A549 treated with CORT108297 at 1 μM for 4 hours (cell line): ENCODE results near the gene MRPS7. TPM values are rescaled to one million over a fixed set of nuclear protein-coding genes. Genes with fewer than 3 reads are reported as not detected.

Experiments used
- total RNA-seq: library from RNA; stranded (reverse); fragments of 200-300 nt; extraction: Qiagen RNA extraction; gene quantifications from 5 replicates; pipeline ENCODE4 v1.2.3, GENCODE V29; 2022

Gene MRPS7
- total RNA-seq: 157 to 184 TPM (median 174 TPM) in 5 replicates

GRCh38 chr17:75261336-75262111 is at the start of gene MRPS7, which contains the start of gene GGA3:
MRPS7 (plus strand) TSS chr17:75261879; CDS start chr17:75261901, 22 bp downstream.
GGA3 (minus strand) TSS chr17:75261606; CDS start chr17:75261587, 19 bp downstream.

GRCh38 chr17:75270966-75271232 is 9.2 kb downstream of the MRPS7 start, which contains the start of gene MIF4GD:
MIF4GD (minus strand) TSS chr17:75271231; CDS start chr17:75270195, 1,036 bp downstream.

GRCh38 chr17:75289115-75289831 is 27.6 kb downstream of the MRPS7 start, which contains the start of gene SLC25A19:
SLC25A19 (minus strand) TSS chr17:75289433; CDS start chr17:75286764, 2,669 bp downstream.

Other genes with a start within 250 kb of the MRPS7 start
- 76.4 to 81.8 TPM (median 77.9 TPM) in 5 replicates for gene MRPL58, start 249.2 kb upstream of the MRPS7 start, total RNA-seq
- 451 to 583 TPM (median 485 TPM) in 5 replicates for gene ATP5PD, start 214.9 kb upstream of the MRPS7 start, total RNA-seq
- gene KCTD2, start 214.7 kb upstream of the MRPS7 start, total RNA-seq: 27.7 to 31.5 TPM (median 29.5 TPM) in 5 replicates
- gene SLC16A5, start 173.9 kb upstream of the MRPS7 start, total RNA-seq: 18.6 to 35.9 TPM (median 32.2 TPM) in 5 replicates
- gene ARMC7, start 151.9 kb upstream of the MRPS7 start, total RNA-seq: 17.3 to 22.0 TPM (median 18.5 TPM) in 5 replicates
- 73.4 to 135 TPM (median 133 TPM) in 5 replicates for gene NT5C, start 130.1 kb upstream of the MRPS7 start, total RNA-seq
- 762 to 868 TPM (median 811 TPM) in 5 replicates for gene JPT1, start 107.4 kb upstream of the MRPS7 start, total RNA-seq
- gene SUMO2, start 78.9 kb upstream of the MRPS7 start, total RNA-seq: 366 to 386 TPM (median 369 TPM) in 5 replicates
- gene NUP85, start 56.2 kb upstream of the MRPS7 start, total RNA-seq: 91.8 to 113 TPM (median 102 TPM) in 5 replicates
- gene GGA3, start 273 bp upstream of the MRPS7 start, total RNA-seq: 23.6 to 32.4 TPM (median 30.9 TPM) in 5 replicates
- 31.4 to 39.6 TPM (median 37.2 TPM) in 5 replicates for gene MIF4GD, start 9.4 kb downstream of the MRPS7 start, total RNA-seq
- gene SLC25A19, start 27.6 kb downstream of the MRPS7 start, total RNA-seq: 17.8 to 22.5 TPM (median 20.7 TPM) in 5 replicates
- 90.6 to 102 TPM (median 98.5 TPM) in 5 replicates for gene GRB2, start 143.8 kb downstream of the MRPS7 start, total RNA-seq
- gene TMEM94, start 194.8 kb downstream of the MRPS7 start, total RNA-seq: 38.4 to 52.2 TPM (median 48.2 TPM) in 5 replicates